Calu3 (cell line): Measurements from ENCODE around the gene KCNIP4. TPM values are rescaled to one million over a fixed set of nuclear protein-coding genes. Genes with fewer than 3 reads are reported as not detected.

Experiments
- BruUV-seq: library from RNA; stranded (reverse); fragments of 400-500 nt; replicated peaks from 2 replicates; lab custom pipeline; 2021; lab: Mats Ljungman, UMichigan
- CTCF ChIA-PET: fragments of 300-600 bp; sonication (Branson Sonifier 250); formaldehyde crosslinking; loops from one replicate; lab custom pipeline; 2022; ENCODE audit warnings: antibody characterized with exemption; lab: Charles Lee
- DNase-seq: peaks from one replicate; pipeline ENCODE4 v3.0.0; 2022
- H3K27ac Mint-ChIP-seq: one replicate; pipeline ENCODE4 v1.8.0; 2022; ENCODE audit warnings: mixed read lengths; ENCODE audit not compliant: unreplicated experiment
- H3K27me3 Mint-ChIP-seq: one replicate; pipeline ENCODE4 v1.8.0; 2022; ENCODE audit warnings: mixed read lengths; ENCODE audit not compliant: unreplicated experiment
- H3K36me3 Mint-ChIP-seq: one replicate; pipeline ENCODE4 v1.8.0; 2022; ENCODE audit warnings: mild to moderate bottlenecking, moderate library complexity, mixed read lengths; ENCODE audit not compliant: insufficient read depth, unreplicated experiment
- H3K4me1 Mint-ChIP-seq: one replicate; pipeline ENCODE4 v1.8.0; 2022; ENCODE audit warnings: mild to moderate bottlenecking, low read depth, mixed read lengths; ENCODE audit not compliant: unreplicated experiment
- H3K4me3 Mint-ChIP-seq: one replicate; pipeline ENCODE4 v1.8.0; 2022; ENCODE audit warnings: mild to moderate bottlenecking, low read depth, moderate library complexity, mixed read lengths; ENCODE audit not compliant: unreplicated experiment
- H3K9me3 Mint-ChIP-seq: one replicate; pipeline ENCODE4 v1.8.0; 2022; ENCODE audit warnings: low read depth, mixed read lengths; ENCODE audit not compliant: unreplicated experiment
- CTCF ChIP-seq: fragments of 200-600 bp; IDR thresholded peaks from one replicate; pipeline ENCODE4 v1.8.0; 2022; ENCODE audit warnings: antibody characterized with exemption; ENCODE audit not compliant: unreplicated experiment
- intact Hi-C: fragments of 100-400 bp; cut with micrococcal nuclease; formaldehyde crosslinking; loops from one replicate; pipeline ENCODE4 v1.10.0; 2022; ENCODE audit not compliant: unreplicated experiment
- total RNA-seq: library from RNA; stranded (reverse); gene quantifications from 2 replicates; pipeline ENCODE4 v1.2.3, GENCODE V29; 2022

The KCNIP4 gene
- total RNA-seq, 1 experiment from 2014 or later = not detected

DNA sequence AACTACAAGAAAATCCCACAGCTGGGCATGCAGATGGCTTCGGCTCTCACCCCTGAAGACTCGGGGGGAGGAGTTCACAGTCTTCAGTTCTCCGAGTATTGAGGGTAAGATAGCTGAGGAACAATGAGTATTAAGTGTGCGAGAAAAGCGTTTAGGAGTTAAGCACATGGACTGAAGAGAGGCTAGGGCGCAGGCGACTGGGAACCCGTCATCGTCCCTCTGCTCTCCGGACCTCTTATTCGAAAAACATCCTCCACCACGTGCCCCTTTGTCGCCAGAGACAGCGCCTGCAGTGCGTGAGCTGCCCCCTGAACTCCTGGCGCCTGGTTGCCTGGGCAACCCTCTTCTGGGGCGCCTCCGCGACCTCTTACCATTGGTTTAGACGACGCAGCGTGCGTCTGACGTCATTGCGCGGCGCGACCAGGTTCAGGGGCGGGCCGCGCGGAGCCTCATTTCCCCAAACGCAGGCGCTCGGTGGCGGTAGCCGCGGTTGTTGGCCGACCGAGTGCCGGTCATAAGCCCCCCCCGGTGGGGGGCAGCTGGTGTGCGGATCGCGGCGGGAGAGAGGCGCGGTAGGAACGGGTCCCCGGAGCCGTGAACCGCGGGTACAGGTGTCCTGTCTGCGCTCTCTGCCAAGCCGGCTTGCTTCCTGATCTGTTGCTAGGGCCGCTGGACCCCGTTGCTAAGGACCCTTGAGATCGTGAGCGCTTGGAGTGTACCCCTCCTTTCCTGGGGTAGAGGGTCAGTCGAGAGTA lies 1248.4 kb downstream of the KCNIP4 start, which contains the start of gene PACRGL:
Gene PACRGL, plus strand, starts transcription at position 452 of the 755 bp plus-strand sequence. CDS start 4,024 bp downstream, outside the sequence.
- no TSS peak for BruUV-seq
- Mint-ChIP-seq H3K36me3 (peaks cover 25% of the 10 kb centered on the region), H3K4me3 (peak within 1 kb of the TSS; percentile 94), H3K27ac (peak within 1 kb of the TSS; percentile 87), H3K4me1 (peaks cover 8% of the 10 kb centered on the region), H3K27me3 (no peaks in the 10 kb centered on the region), H3K9me3 (no peaks in the 10 kb centered on the region)
- CTCF ChIA-PET = no interaction called here
- no peak for TF ChIP-seq CTCF
- peak; percentile 86 for DNase-seq
- intact Hi-C loops = no loop called here

- no peak for DNase-seq
- BruUV-seq = no TSS peak
- Mint-ChIP-seq H3K4me1 (peaks cover 8% of the 10 kb centered on the region), H3K9me3 (no peaks in the 10 kb centered on the region), H3K4me3 (peak overlapping the region; percentile 94), H3K36me3 (peaks cover 16% of the 10 kb centered on the region), H3K27me3 (no peaks in the 10 kb centered on the region), H3K27ac (no peak overlapping the region)
- CTCF ChIA-PET = no interaction called here
- TF ChIP-seq CTCF = no peak
- intact Hi-C loops = no loop called here
These were observed 1249.8 kb downstream of the KCNIP4 start for GRCh38 chr4:20698820-20699219.

GRCh38 chr4:20698382-20698781 lies 1250.2 kb downstream of the KCNIP4 start:
- BruUV-seq = no TSS peak
- Mint-ChIP-seq H3K4me3 (no peak overlapping the region), H3K36me3 (peaks cover 16% of the 10 kb centered on the region), H3K4me1 (peaks cover 8% of the 10 kb centered on the region), H3K27ac (no peak overlapping the region), H3K27me3 (no peaks in the 10 kb centered on the region), H3K9me3 (no peaks in the 10 kb centered on the region)
- intact Hi-C loops = no loop called here
- TF ChIP-seq CTCF = no peak
- no peak for DNase-seq
- CTCF ChIA-PET = no interaction called here

DNA sequence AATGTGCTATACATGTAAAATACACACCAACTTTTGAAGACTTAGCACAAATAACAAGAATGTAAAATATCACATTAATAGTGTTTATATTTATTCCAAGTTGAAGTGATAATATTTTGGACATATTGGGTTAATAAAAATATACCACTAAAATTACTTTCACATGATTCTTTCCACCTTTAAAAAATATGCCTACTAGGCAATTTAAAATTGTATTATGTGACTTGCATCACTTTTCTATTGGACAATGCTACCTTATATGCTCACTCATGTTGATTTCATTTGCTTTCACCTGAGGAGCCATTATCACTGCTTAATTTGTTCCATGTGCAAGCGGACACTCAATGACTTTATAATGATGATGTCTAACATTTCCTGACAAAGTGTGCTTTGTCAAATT lies 1251.8 kb downstream of the KCNIP4 start:
- intact Hi-C loops = no loop called here

More for the DNA sequence above, 1251.8 kb downstream of the KCNIP4 start:
- no peak overlapping the region for H3K27ac Mint-ChIP-seq
- H3K9me3 Mint-ChIP-seq = no peaks in the 10 kb centered on the region
- CTCF ChIA-PET = no interaction called here
- no TSS peak for BruUV-seq
- no peak for DNase-seq
- TF ChIP-seq CTCF = no peak
- H3K27me3 Mint-ChIP-seq = no peaks in the 10 kb centered on the region
- no peaks in the 10 kb centered on the region for H3K4me1 Mint-ChIP-seq
- peaks cover 16% of the 10 kb centered on the region for H3K36me3 Mint-ChIP-seq
- H3K4me3 Mint-ChIP-seq = no peak overlapping the region
